HepG2 (cell line): ENCODE data around the gene TMCO4. TPM values are rescaled to one million over a fixed set of nuclear protein-coding genes. Genes with fewer than 3 reads are reported as not detected.

ENCODE experiments used
- ADNP ChIP-seq: sonication (generic); formaldehyde crosslinking; IDR thresholded peaks from 2 replicates; pipeline ENCODE4 v1.4.0; 2020; ENCODE audit warnings: missing genetic modification reagents
- AHR ChIP-seq: IDR thresholded peaks from 2 replicates; pipeline ENCODE4 v1.6.1; 2018; ENCODE audit warnings: missing genetic modification reagents, missing compliant biosample characterization
- ATF7-NPFF ChIP-seq: sonication (generic); formaldehyde crosslinking; IDR thresholded peaks from 2 replicates; pipeline ENCODE4 v1.8.1; 2023; ENCODE audit warnings: mild to moderate bottlenecking, low read depth, missing genetic modification reagents, moderate library complexity
- FOXJ3 ChIP-seq: sonication (generic); formaldehyde crosslinking; IDR thresholded peaks from 2 replicates; pipeline ENCODE4 v1.4.0; 2020; ENCODE audit warnings: missing genetic modification reagents, mild to moderate bottlenecking, borderline replicate concordance
- FOXO1 ChIP-seq: sonication (generic); formaldehyde crosslinking; IDR thresholded peaks from 2 replicates; pipeline ENCODE4 v1.4.0; 2020; ENCODE audit warnings: missing genetic modification reagents
- HDAC2 ChIP-seq: sonication (generic); formaldehyde crosslinking; IDR thresholded peaks from 2 replicates; pipeline ENCODE4 v1.4.0; 2020; ENCODE audit warnings: missing genetic modification reagents
- MED1 ChIP-seq: sonication (generic); formaldehyde crosslinking; IDR thresholded peaks from 2 replicates; pipeline ENCODE4 v1.4.0; 2020; ENCODE audit warnings: missing genetic modification reagents
- NAIF1 ChIP-seq: sonication (generic); formaldehyde crosslinking; IDR thresholded peaks from 2 replicates; pipeline ENCODE4 v1.5.0; 2020; ENCODE audit warnings: mild to moderate bottlenecking, missing genetic modification reagents, borderline replicate concordance
- RARA ChIP-seq: IDR thresholded peaks from 2 replicates; pipeline ENCODE4 v1.6.1; 2016; ENCODE audit warnings: missing genetic modification reagents, missing compliant biosample characterization
- RFXAP ChIP-seq: sonication (generic); formaldehyde crosslinking; IDR thresholded peaks from 2 replicates; pipeline ENCODE4 v1.4.0; 2020; ENCODE audit warnings: missing genetic modification reagents, borderline replicate concordance
- SALL1 ChIP-seq: sonication (generic); formaldehyde crosslinking; IDR thresholded peaks from 2 replicates; pipeline ENCODE4 v1.8.0; 2022; ENCODE audit warnings: mild to moderate bottlenecking, missing genetic modification reagents
- SP4 ChIP-seq: sonication (generic); formaldehyde crosslinking; IDR thresholded peaks from 2 replicates; pipeline ENCODE4 v1.8.1; 2023; ENCODE audit warnings: mild to moderate bottlenecking, missing genetic modification reagents
- ZNF337 ChIP-seq: sonication (generic); formaldehyde crosslinking; IDR thresholded peaks from 2 replicates; pipeline ENCODE4 v1.5.1; 2020; ENCODE audit warnings: missing genetic modification reagents, low read depth, mild to moderate bottlenecking, borderline replicate concordance
- ZNF460 ChIP-seq: sonication (generic); formaldehyde crosslinking; IDR thresholded peaks from 2 replicates; pipeline ENCODE4 v1.5.1; 2020; ENCODE audit warnings: missing genetic modification reagents, mild to moderate bottlenecking, borderline replicate concordance
- polyA plus RNA-seq, 8 experiments: library from polyadenylated mRNA; depleted of rRNA in 3 of 8; stranded (reverse) in 7 of 8; unstranded in 1 of 8; fragments of >200 nt; fragmentation: Illumina TruSeq in 4 of 8; extraction: Trizol in 4 of 8; gene quantifications; 2 replicates each; pipeline versions ENCODE4 v1.2.1 to v1.2.3, GENCODE V29; 2011 to 2016; ENCODE audit warnings: low read depth in 4 of 8, missing spikeins in 1 of 8, mixed read lengths in 1 of 8; ENCODE audit not compliant: insufficient read depth in 1 of 8
- total RNA-seq, 5 experiments: library from RNA; depleted of rRNA; stranded (reverse); fragments of >200 nt; fragmentation: Illumina TruSeq; extraction: Trizol; gene quantifications; 2 replicates each; pipeline ENCODE4 v1.2.3, GENCODE V29; 2016; ENCODE audit warnings: low read depth in 1 of 5
- TF ChIP-seq, protein P1 (sequence below): sonication (generic); formaldehyde crosslinking; conservative IDR thresholded peaks from 2 replicates; pipeline ENCODE4 v1.8.0; 2022; ENCODE audit warnings: missing genetic modification reagents
- TF ChIP-seq, protein P2 (sequence below), 2 experiments: sonication (generic) in 1 of 2; formaldehyde crosslinking in 1 of 2; IDR thresholded peaks; 2 replicates each; pipeline versions ENCODE4 v1.4.0 to v1.6.1; 2016 to 2020; ENCODE audit warnings: borderline replicate concordance in 1 of 2, low read depth in 1 of 2, mild to moderate bottlenecking in 1 of 2, missing genetic modification reagents in 1 of 2
- TF ChIP-seq, protein P3 (sequence below): sonication (generic); formaldehyde crosslinking; IDR thresholded peaks from 2 replicates; pipeline ENCODE4 v1.4.0; 2020; ENCODE audit warnings: missing genetic modification reagents, mild to moderate bottlenecking, borderline replicate concordance
- TF ChIP-seq, protein P4 (sequence below): sonication (generic); formaldehyde crosslinking; IDR thresholded peaks from 2 replicates; pipeline ENCODE4 v1.5.0; 2020; ENCODE audit warnings: missing genetic modification reagents, mild to moderate bottlenecking, borderline replicate concordance

TMCO4 gene
- total and polyA plus RNA-seq, 2 of the 13 experiments (the other 11 are each of a cell fraction or from before 2014, with no cell fraction given), result 2.1 to 4.1 TPM

DNA sequence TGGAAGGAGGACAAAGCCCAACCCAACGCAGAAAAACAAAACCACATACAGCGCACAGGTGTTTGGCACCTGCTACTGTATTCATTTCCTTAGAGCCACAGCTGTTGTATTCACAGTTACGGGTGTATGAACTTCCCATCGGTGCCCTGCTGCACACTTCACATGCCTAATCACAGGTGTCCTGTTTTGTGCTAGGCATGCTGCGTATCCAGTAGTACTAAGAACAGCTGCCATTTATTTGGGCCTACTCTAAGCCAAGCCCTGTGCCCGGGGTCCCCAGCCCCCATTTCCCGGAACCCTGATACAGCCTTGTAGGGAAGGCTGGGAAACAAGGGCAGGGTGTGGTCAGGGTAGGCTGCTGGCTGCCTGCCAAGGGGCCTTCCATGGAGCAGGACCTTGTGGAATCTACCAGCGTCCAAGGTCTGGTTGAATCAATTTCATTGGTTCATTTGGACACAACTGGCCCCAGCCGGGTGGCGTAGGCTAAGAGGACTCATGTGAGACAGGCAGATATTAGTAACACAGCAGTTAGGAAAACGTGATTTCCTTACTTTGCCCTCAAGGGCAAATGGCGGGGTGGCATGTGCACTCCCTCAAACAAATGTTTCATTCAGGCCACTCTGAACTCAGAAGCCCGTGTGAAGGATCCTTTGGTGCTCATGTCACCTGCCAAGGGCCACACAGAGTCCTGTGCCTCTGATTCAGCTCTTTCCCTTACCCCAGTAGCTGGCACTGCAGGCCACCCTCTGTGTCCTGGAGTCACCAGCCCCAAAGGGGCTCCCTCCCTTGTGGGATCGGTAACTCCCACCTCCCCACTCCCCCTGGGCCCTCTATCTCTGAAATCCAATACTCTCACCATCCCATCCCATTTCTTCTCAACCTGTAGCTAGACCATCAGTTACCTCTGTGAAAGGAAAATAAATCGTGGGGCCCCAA is 16.4 kb upstream of the TMCO4 start (continued):
- TF ChIP-seq FOXO1 (CRISPR knock-in tag) (no peak), AHR (CRISPR knock-in tag) (no peak), HDAC2 (CRISPR knock-in tag) (peak; percentile 30; the same call in 1 of the 2 replicates), SP4 (CRISPR knock-in tag) (no peak), FOXJ3 (no peak), MED1 (CRISPR knock-in tag) (peak; percentile 41; the same call in 1 of the 2 replicates), RARA (CRISPR knock-in tag) (peak; percentile 48), ZNF460 (CRISPR knock-in tag) (no peak), ATF7-NPFF (no peak), ZNF337 (CRISPR knock-in tag) (no peak), SALL1 (peak; percentile 68; the same call in 1 of the 2 replicates), RFXAP (CRISPR knock-in tag) (no peak), ADNP (CRISPR knock-in tag) (no peak), NAIF1 (CRISPR knock-in tag) (no peak)
- TF ChIP-seq, protein P1, sequence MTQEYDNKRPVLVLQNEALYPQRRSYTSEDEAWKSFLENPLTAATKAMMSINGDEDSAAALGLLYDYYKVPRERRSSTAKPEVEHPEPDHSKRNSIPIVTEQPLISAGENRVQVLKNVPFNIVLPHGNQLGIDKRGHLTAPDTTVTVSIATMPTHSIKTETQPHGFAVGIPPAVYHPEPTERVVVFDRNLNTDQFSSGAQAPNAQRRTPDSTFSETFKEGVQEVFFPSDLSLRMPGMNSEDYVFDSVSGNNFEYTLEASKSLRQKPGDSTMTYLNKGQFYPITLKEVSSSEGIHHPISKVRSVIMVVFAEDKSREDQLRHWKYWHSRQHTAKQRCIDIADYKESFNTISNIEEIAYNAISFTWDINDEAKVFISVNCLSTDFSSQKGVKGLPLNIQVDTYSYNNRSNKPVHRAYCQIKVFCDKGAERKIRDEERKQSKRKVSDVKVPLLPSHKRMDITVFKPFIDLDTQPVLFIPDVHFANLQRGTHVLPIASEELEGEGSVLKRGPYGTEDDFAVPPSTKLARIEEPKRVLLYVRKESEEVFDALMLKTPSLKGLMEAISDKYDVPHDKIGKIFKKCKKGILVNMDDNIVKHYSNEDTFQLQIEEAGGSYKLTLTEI (CRISPR knock-in tag), result no peak
- TF ChIP-seq, protein P2, sequence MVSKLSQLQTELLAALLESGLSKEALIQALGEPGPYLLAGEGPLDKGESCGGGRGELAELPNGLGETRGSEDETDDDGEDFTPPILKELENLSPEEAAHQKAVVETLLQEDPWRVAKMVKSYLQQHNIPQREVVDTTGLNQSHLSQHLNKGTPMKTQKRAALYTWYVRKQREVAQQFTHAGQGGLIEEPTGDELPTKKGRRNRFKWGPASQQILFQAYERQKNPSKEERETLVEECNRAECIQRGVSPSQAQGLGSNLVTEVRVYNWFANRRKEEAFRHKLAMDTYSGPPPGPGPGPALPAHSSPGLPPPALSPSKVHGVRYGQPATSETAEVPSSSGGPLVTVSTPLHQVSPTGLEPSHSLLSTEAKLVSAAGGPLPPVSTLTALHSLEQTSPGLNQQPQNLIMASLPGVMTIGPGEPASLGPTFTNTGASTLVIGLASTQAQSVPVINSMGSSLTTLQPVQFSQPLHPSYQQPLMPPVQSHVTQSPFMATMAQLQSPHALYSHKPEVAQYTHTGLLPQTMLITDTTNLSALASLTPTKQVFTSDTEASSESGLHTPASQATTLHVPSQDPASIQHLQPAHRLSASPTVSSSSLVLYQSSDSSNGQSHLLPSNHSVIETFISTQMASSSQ (IDR thresholded peaks at IDR 0.05; ENCODE audit: low read depth), result no peak
- TF ChIP-seq, protein P2 (CRISPR knock-in tag; IDR thresholded peaks at IDR 0.05; ENCODE audit: borderline replicate concordance), result 0 out of 2 replicates have a peak, but pooled peaks have one; percentile 50
- TF ChIP-seq, protein P3, sequence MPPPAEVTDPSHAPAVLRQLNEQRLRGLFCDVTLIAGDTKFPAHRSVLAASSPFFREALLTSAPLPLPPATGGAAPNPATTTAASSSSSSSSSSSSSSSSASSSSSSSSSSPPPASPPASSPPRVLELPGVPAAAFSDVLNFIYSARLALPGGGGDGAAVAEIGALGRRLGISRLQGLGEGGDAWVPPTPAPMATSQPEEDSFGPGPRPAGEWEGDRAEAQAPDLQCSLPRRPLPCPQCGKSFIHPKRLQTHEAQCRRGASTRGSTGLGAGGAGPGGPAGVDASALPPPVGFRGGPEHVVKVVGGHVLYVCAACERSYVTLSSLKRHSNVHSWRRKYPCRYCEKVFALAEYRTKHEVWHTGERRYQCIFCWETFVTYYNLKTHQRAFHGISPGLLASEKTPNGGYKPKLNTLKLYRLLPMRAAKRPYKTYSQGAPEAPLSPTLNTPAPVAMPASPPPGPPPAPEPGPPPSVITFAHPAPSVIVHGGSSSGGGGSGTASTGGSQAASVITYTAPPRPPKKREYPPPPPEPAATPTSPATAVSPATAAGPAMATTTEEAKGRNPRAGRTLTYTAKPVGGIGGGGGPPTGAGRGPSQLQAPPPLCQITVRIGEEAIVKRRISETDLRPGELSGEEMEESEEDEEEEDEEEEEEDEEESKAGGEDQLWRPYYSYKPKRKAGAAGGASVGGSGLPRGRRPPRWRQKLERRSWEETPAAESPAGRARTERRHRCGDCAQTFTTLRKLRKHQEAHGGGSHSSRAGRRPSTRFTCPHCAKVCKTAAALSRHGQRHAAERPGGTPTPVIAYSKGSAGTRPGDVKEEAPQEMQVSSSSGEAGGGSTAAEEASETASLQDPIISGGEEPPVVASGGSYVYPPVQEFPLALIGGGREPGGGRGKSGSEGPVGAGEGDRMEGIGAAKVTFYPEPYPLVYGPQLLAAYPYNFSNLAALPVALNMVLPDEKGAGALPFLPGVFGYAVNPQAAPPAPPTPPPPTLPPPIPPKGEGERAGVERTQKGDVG, result no peak
- TF ChIP-seq, protein P4, sequence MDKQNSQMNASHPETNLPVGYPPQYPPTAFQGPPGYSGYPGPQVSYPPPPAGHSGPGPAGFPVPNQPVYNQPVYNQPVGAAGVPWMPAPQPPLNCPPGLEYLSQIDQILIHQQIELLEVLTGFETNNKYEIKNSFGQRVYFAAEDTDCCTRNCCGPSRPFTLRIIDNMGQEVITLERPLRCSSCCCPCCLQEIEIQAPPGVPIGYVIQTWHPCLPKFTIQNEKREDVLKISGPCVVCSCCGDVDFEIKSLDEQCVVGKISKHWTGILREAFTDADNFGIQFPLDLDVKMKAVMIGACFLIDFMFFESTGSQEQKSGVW (CRISPR knock-in tag), result no peak
